ENCODE data around the gene TCF4.

- TF ChIP-seq CTCF (conservative IDR thresholded peaks at IDR 0.05; ENCODE audit: low read length) (no peak), EZH2phosphoT487 (IDR thresholded peaks at IDR 0.05; ENCODE audit: borderline replicate concordance) (no peak)
Observed at GRCh38 chr18:55477860-55478581, 110.0 kb downstream of the TCF4 start.

All from Loucy (cell line).